Measurements from ENCODE around the gene NTM.

NTM gene

GRCh38 chr11:131640320-131640719 is 269.9 kb downstream of the NTM start:
- DNase-seq (ENCODE audit: low read depth, low spot score): peak; percentile 47

GRCh38 chr11:131642756-131643531 is 272.5 kb downstream of the NTM start:
- DNase-seq (ENCODE audit: low read depth, low spot score): no peak

GRCh38 chr11:131644204-131644795 is 273.9 kb downstream of the NTM start:
- DNase-seq (ENCODE audit: low read depth, low spot score): no peak

GRCh38 chr11:131645237-131645636 is 274.8 kb downstream of the NTM start:
- no peak for DNase-seq (ENCODE audit: low read depth, low spot score)

GRCh38 chr11:131649856-131650255 is 279.4 kb downstream of the NTM start:
- DNase-seq (ENCODE audit: low read depth, low spot score): no peak

- DNase-seq (ENCODE audit: low read depth, low spot score): no peak
Observed at GRCh38 chr11:131652231-131652630, 281.8 kb downstream of the NTM start.

- no peak for DNase-seq (ENCODE audit: low read depth, low spot score)
Observed at GRCh38 chr11:131653260-131653659, 282.8 kb downstream of the NTM start.

GRCh38 chr11:131654849-131655248 is 284.4 kb downstream of the NTM start:
- no peak for DNase-seq (ENCODE audit: low read depth, low spot score)

- DNase-seq (ENCODE audit: low read depth, low spot score): no peak
Observed at GRCh38 chr11:131656179-131656838, 285.9 kb downstream of the NTM start.

- DNase-seq (ENCODE audit: low read depth, low spot score): no peak
Observed at GRCh38 chr11:131656839-131657211, 286.4 kb downstream of the NTM start.

- no peak for DNase-seq (ENCODE audit: low read depth, low spot score)
Observed at GRCh38 chr11:131658414-131658813, 288.0 kb downstream of the NTM start.

GRCh38 chr11:131658952-131659351 is 288.5 kb downstream of the NTM start:
- DNase-seq (ENCODE audit: low read depth, low spot score): no peak

- no peak for DNase-seq (ENCODE audit: low read depth, low spot score)
Observed at GRCh38 chr11:131659931-131660330, 289.5 kb downstream of the NTM start.

GRCh38 chr11:131661132-131661531 is 290.7 kb downstream of the NTM start:
- DNase-seq (ENCODE audit: low read depth, low spot score): no peak

GRCh38 chr11:131662317-131662972 is 292.0 kb downstream of the NTM start:
- DNase-seq (ENCODE audit: low read depth, low spot score): no peak

- DNase-seq (ENCODE audit: low read depth, low spot score): no peak
Observed at GRCh38 chr11:131662993-131663392, 292.6 kb downstream of the NTM start.

- DNase-seq (ENCODE audit: low read depth, low spot score): no peak
Observed at GRCh38 chr11:131663405-131664200, 293.2 kb downstream of the NTM start.

- DNase-seq (ENCODE audit: low read depth, low spot score): no peak
Observed at GRCh38 chr11:131664293-131664692, 293.9 kb downstream of the NTM start.

GRCh38 chr11:131664816-131665215 is 294.4 kb downstream of the NTM start:
- no peak for DNase-seq (ENCODE audit: low read depth, low spot score)

- DNase-seq (ENCODE audit: low read depth, low spot score): no peak
Observed at GRCh38 chr11:131665344-131665968, 295.0 kb downstream of the NTM start.

- no peak for DNase-seq (ENCODE audit: low read depth, low spot score)
Observed at GRCh38 chr11:131666006-131666405, 295.6 kb downstream of the NTM start.

Measured in iPS DF 19.7 (cell line).